Skeletal muscle satellite cell (primary cell): ENCODE data around the gene RNASE8.
A peak's percentile ranks its signal among the peaks of the same experiment; 100 is the strongest.

Experiments used
- H3K27me3 ChIP-seq: 2 replicates; pipeline ENCODE4 v1.7.0; 2013; ENCODE audit warnings: low read length; ENCODE audit not compliant: control insufficient read depth, insufficient read depth
- H3K36me3 ChIP-seq: 2 replicates; pipeline ENCODE4 v1.7.0; 2013; ENCODE audit warnings: mild to moderate bottlenecking, control low read depth, low read length; ENCODE audit not compliant: insufficient read depth
- H3K4me1 ChIP-seq: 2 replicates; pipeline ENCODE4 v1.7.0; 2013; ENCODE audit warnings: low read length; ENCODE audit not compliant: control insufficient read depth, insufficient read depth
- H3K4me2 ChIP-seq: 2 replicates; pipeline ENCODE4 v1.7.0; 2013; ENCODE audit warnings: mild to moderate bottlenecking, low read length
- H3K4me3 ChIP-seq: 2 replicates; pipeline ENCODE4 v1.7.0; 2013; ENCODE audit warnings: low read length
- H3K9ac ChIP-seq: 2 replicates; pipeline ENCODE4 v1.7.0; 2013; ENCODE audit warnings: mild to moderate bottlenecking, low read depth, low read length, moderate library complexity
- H3K9me3 ChIP-seq: replicated peaks from 2 replicates; pipeline ENCODE4 v1.7.0; 2013; ENCODE audit warnings: mild to moderate bottlenecking, control low read depth, low read length

Gene RNASE8

DNA sequence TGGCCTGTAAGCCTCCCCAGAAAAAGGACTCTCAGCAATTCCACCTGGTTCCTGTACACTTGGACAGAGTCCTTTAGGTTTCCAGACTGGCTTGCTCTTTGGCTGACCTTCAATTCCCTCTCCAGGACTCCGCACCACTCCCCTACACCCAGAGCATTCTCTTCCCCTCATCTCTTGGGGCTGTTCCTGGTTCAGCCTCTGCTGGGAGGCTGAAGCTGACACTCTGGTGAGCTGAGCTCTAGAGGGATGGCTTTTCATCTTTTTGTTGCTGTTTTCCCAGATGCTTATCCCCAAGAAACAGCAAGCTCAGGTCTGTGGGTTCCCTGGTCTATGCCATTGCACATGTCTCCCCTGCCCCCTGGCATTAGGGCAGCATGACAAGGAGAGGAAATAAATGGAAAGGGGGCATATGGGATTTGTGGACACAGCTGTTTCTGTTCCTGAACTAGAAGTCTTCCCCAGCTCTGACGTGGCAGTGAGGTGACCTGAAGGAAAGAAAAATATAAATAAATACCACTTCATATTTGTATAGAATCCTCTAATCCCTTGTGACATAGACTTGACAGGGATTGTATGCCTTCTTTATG is 14.1 kb upstream of the RNASE8 start:
- Histone ChIP-seq H3K36me3 (no peaks in the 10 kb centered on the region), H3K4me1 (peaks cover 40% of the 10 kb centered on the region), H3K9me3 (no peaks in the 10 kb centered on the region), H3K27me3 (peaks cover 32% of the 10 kb centered on the region), H3K9ac (no peak overlapping the region), H3K4me3 (no peak overlapping the region), H3K4me2 (peak overlapping the region; percentile 21)

DNA sequence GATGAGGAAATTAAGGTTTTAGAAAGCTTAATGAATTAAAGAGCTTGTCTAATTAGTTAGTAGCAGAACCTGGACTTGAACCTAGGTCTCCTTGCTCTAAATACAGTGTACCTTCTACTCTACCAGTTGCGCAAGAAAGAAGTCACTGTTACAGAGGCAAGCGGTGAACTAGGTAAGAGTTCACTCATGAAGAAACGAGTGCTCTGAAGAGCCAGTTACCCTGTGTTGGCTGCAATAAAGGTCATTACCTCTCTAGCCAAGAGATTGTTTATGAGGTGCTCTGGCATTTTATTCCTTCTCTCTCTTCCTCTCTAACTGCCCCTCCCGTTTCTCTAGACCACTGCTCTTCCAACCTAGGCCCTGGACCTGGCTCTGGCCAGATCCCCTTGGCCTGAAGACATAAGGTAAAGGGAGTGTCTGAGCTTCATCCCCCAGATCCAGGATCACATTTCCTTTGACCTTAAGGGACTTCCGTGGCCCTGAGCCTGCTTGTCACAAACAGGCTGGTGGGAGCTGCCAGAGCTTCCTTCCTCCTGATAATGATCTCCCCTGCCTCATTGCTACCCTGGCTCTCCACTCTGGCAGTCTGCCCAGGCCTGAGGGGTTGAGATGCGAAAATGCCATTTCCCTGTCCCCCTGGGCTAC is 13.5 kb upstream of the RNASE8 start:
- Histone ChIP-seq H3K36me3 (no peaks in the 10 kb centered on the region), H3K9me3 (no peaks in the 10 kb centered on the region), H3K4me2 (no peak overlapping the region), H3K9ac (no peak overlapping the region), H3K4me3 (no peak overlapping the region), H3K4me1 (peaks cover 38% of the 10 kb centered on the region), H3K27me3 (peaks cover 29% of the 10 kb centered on the region)

DNA sequence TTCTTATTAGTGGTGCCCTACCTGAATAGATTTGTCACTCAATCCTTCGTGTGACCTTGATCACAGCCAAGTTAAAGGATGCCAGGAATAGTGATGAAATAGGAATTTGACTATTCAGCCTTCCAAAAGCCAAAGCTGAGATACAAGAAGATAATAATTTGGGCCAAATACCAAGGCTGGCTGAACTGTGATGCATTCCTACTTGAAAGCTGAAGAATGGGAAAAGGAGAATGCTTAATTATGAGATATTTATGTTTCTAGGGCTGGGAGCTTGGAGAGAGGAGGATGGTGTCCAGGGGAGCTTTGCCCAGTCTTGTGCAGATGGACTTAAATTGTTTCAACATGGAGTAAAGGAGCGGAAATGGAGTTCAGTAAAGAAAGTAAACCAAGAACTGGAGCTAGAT is 10.2 kb upstream of the RNASE8 start:
- H3K36me3 ChIP-seq, result no peaks in the 10 kb centered on the region
- H3K4me1 ChIP-seq, result peaks cover 19% of the 10 kb centered on the region
- H3K9ac ChIP-seq, result no peak overlapping the region
- H3K9me3 ChIP-seq, result no peaks in the 10 kb centered on the region
- no peak overlapping the region for H3K4me2 ChIP-seq
- no peak overlapping the region for H3K4me3 ChIP-seq
- H3K27me3 ChIP-seq, result peaks cover 35% of the 10 kb centered on the region

DNA sequence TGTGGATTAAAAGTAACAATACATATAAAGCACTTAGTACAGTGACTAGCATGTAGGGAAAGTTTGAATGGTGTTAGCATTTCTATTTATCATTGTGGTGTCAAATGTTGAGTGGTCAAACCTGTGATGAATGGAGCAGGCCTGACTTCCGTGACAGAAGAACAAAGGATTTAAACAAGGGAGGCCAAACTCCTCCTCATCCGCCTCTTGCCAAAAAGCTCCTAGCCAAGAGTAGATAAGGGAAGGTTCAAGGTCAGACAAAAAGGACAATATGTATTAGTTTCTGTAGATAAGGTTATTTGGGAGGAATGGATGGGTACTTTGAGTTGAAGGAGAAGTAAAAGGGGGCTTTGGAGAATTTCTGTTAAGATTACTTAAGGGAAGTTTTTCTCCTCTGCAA is 9.0 kb upstream of the RNASE8 start:
- Histone ChIP-seq H3K4me3 (no peak overlapping the region), H3K4me1 (peaks cover 6% of the 10 kb centered on the region), H3K27me3 (peaks cover 24% of the 10 kb centered on the region)

DNA sequence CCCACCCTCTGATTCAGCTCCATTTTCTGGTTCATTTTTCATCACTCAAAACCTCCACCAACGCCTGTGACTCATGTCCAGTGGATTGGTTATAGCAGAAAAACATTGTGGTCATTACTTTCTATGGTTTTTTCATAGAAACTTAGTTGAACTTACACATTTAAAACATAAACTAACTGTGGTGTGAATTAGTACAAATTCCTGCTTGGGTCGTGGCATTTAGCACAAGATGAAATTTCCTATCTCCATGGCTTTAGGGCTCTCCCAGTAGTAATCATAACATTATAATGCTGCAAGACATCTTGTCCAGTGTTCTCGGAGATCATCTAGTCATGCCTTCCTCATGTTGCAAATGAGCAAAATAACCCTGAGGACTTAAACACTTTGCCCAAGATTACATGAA is 8.3 kb upstream of the RNASE8 start:
- H3K9ac ChIP-seq, result no peak overlapping the region

More for the DNA sequence above, 9.0 kb upstream of the RNASE8 start:
- Histone ChIP-seq H3K4me2 (no peak overlapping the region), H3K9me3 (no peaks in the 10 kb centered on the region), H3K36me3 (no peaks in the 10 kb centered on the region), H3K9ac (no peak overlapping the region)

DNA sequence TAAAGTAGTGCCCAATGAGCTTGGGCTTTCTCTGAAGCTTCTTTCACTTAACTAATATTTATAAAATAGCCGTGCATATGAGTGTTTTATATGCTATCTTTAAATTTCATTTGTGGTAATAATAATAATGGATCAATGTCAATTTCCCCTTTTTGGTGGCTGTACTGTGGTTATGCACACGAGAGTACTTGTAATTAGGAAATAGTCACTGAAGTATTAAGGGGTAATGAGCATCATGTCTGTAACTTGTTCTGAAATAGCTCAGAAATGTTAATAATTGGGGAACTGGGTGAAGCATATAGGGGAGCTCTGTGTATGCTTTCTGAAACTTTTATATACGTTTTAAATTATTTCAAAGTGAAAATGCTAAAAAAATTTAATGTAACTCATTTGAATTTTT is 7.0 kb upstream of the RNASE8 start:
- H3K27me3 ChIP-seq, result peaks cover 7% of the 10 kb centered on the region
- no peaks in the 10 kb centered on the region for H3K36me3 ChIP-seq
- no peak overlapping the region for H3K4me3 ChIP-seq
- no peak overlapping the region for H3K4me2 ChIP-seq
- H3K4me1 ChIP-seq, result peaks cover 4% of the 10 kb centered on the region
- no peak overlapping the region for H3K9ac ChIP-seq
- H3K9me3 ChIP-seq, result no peaks in the 10 kb centered on the region

More for the DNA sequence above, 8.3 kb upstream of the RNASE8 start:
- Histone ChIP-seq H3K4me2 (peak overlapping the region; percentile 64), H3K36me3 (no peaks in the 10 kb centered on the region), H3K4me3 (no peak overlapping the region), H3K4me1 (peaks cover 4% of the 10 kb centered on the region), H3K9me3 (no peaks in the 10 kb centered on the region), H3K27me3 (peaks cover 20% of the 10 kb centered on the region)

DNA sequence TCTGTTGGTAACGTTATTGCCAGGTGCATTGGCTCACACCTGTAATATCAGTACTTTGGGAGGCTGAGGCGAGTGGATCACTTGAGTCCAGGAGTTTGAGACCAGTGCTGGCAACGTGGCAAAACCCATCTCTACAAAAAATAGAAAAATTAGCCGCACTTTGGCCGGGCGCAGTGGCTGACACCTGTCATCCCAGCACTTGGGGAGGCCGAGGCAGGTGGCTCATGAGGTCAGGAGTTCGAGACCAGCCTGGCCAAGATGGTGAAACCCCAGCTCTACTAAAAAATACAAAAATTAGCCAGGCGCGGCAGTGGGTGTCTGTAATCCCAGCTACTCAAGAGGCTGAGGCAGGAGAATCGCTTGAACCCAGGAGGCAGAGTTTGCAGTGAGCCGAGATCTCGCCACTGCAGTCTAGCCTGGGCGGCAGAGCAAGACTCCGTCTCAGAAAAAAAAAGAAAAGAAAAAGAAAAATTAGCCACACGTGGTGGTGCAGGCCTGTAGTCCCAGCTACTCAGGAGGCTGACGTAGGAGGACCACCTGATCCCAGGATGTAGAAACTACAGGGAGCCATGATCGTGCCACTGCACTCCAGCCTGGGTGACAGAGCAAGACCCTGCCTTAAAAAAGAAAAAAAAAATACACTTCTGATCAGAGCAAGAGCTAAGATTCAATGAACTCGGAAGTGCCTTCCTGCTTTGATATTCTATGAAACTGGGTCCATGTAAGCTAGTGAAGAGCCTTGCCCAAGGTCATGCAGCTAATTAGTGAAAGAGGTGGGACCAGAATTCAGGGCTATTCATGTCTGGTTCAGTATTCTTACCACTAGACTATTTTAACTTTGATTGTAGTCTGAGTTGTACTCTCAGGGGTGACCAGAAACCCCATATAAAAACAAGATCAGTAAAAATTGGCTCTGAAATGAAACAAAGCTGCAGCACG is 4.2 kb upstream of the RNASE8 start:
- Histone ChIP-seq H3K9ac (no peak overlapping the region), H3K27me3 (peaks cover 6% of the 10 kb centered on the region), H3K4me2 (no peak overlapping the region), H3K36me3 (no peaks in the 10 kb centered on the region), H3K4me3 (no peak overlapping the region), H3K9me3 (no peaks in the 10 kb centered on the region), H3K4me1 (peaks cover 4% of the 10 kb centered on the region)

DNA sequence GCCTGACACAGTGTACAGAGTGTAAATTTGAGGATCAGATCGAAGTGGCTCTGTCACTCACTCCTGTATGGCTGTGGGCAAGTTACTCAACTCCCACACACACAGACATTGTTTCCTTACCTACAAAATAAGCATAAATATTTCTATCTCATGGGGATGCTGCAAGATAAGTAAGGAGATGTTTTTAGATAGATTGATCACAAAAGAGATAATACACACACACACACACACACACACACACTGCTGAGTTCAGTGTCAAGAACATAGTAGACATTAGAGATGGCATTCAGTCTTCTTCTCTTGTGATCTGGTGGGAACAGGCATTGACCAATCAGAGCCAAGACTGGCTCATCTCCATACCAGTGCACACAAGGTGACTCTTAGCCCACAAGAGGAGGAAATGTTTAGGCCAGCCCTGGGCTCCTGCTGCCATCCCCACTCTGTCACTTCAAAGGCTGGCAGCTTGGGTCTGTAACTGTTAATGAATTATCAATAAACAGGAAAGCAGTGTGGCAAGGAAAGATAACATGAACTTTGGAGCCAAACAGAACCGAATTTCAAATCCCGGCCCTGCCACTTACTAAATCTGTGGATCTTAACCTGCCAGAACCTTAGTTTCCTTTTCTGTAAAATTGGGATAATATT is 3.4 kb upstream of the RNASE8 start:
- H3K4me3 ChIP-seq, result no peak overlapping the region
- no peak overlapping the region for H3K9ac ChIP-seq
- peaks cover 6% of the 10 kb centered on the region for H3K27me3 ChIP-seq
- H3K36me3 ChIP-seq, result no peaks in the 10 kb centered on the region
- H3K9me3 ChIP-seq, result no peaks in the 10 kb centered on the region
- no peak overlapping the region for H3K4me2 ChIP-seq
- H3K4me1 ChIP-seq, result no peaks in the 10 kb centered on the region

DNA sequence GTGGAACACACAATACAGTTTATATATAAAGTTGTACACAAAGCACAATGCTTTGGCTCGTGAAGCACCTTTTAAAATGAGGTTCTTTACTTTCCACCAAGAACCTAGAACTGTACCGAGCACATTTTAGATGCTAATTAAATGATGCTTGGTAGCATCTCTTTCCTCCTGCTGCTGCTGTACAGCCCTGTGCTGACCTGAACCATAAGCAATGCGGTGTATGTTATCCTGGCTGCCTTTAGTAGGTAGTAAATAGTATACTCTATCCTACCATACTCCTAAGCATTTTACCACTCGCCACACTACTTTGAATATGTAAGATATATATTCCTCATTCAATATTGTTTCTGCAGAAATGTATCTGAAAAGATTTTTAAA is 2.9 kb upstream of the RNASE8 start:
- H3K9me3 ChIP-seq, result no peaks in the 10 kb centered on the region
- H3K9ac ChIP-seq, result no peak overlapping the region
- H3K4me3 ChIP-seq, result no peak overlapping the region
- H3K4me1 ChIP-seq, result no peaks in the 10 kb centered on the region
- no peak overlapping the region for H3K4me2 ChIP-seq
- peaks cover 6% of the 10 kb centered on the region for H3K27me3 ChIP-seq
- no peaks in the 10 kb centered on the region for H3K36me3 ChIP-seq

DNA sequence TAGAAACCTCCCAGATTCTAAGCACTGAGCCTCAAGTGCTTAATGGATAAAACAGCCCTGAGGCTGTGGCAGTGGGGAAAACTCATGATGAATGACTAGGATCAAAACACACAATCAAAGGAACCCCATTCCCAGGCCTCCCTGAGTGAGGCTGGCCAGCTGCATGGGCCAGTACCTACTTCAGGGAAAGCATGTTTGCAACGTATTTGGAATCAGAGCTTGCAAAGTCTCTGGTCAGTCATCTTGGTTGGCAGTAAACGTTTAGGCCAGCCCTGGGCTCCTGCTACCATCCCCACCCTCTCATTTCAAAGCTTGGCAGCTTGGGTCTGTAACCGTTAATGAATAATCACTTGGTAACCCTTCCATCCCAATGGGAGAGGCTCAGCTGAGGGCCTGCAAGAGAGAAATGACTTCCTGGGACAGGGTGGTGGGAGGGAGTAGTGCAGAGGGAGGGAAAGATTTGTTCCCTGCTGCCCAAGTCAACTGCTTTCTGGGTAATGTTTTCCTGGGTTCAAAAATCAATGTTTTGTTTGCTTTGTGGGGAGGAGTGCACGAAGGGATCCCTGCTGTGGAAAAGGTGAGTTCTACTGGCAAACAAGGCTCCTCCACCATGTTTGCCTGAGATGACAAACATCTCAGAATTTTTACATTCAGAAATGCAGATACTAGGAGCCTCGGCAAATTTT is 2.0 kb upstream of the RNASE8 start:
- Histone ChIP-seq H3K27me3 (peaks cover 9% of the 10 kb centered on the region), H3K4me2 (no peak overlapping the region), H3K4me3 (no peak overlapping the region), H3K9me3 (no peaks in the 10 kb centered on the region), H3K36me3 (no peaks in the 10 kb centered on the region), H3K4me1 (no peaks in the 10 kb centered on the region), H3K9ac (no peak overlapping the region)
